ENCODE measurements around the gene TCF7L2.

DNA sequence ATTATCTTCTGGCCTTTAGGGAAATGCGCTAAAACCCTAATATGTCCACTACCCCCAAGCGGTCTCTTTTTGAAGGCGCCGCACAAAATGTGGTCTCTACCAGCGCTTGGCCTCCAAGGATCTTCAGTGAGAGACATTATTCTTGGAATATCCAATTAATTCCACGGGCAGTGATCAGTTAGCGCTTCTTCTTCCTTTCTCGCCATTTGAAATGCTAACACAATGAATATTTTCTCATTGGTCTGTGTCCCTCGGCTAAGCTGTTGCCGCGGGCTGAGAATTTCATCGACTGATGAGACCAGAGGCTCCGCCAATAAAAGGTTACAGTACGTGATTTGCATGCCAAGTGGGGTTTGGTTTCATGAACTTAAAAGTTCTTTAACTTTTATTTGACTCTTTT, 169.8 kb downstream of the TCF7L2 start:
- TF ChIP-seq, protein P1, sequence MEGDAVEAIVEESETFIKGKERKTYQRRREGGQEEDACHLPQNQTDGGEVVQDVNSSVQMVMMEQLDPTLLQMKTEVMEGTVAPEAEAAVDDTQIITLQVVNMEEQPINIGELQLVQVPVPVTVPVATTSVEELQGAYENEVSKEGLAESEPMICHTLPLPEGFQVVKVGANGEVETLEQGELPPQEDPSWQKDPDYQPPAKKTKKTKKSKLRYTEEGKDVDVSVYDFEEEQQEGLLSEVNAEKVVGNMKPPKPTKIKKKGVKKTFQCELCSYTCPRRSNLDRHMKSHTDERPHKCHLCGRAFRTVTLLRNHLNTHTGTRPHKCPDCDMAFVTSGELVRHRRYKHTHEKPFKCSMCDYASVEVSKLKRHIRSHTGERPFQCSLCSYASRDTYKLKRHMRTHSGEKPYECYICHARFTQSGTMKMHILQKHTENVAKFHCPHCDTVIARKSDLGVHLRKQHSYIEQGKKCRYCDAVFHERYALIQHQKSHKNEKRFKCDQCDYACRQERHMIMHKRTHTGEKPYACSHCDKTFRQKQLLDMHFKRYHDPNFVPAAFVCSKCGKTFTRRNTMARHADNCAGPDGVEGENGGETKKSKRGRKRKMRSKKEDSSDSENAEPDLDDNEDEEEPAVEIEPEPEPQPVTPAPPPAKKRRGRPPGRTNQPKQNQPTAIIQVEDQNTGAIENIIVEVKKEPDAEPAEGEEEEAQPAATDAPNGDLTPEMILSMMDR (IDR thresholded peaks at IDR 0.05): no peak
- no peak for TF ChIP-seq POLR2A (IDR thresholded peaks at IDR 0.05)

Data from body of pancreas (tissue), 4 donors.